Measurements from ENCODE around the gene DENND5A.
"Not testable (repeated sequence)": the region's sequence is repeated elsewhere in the genome, so short reads cannot be mapped to it uniquely, and the experiment has no call there.

DENND5A gene

DNA sequence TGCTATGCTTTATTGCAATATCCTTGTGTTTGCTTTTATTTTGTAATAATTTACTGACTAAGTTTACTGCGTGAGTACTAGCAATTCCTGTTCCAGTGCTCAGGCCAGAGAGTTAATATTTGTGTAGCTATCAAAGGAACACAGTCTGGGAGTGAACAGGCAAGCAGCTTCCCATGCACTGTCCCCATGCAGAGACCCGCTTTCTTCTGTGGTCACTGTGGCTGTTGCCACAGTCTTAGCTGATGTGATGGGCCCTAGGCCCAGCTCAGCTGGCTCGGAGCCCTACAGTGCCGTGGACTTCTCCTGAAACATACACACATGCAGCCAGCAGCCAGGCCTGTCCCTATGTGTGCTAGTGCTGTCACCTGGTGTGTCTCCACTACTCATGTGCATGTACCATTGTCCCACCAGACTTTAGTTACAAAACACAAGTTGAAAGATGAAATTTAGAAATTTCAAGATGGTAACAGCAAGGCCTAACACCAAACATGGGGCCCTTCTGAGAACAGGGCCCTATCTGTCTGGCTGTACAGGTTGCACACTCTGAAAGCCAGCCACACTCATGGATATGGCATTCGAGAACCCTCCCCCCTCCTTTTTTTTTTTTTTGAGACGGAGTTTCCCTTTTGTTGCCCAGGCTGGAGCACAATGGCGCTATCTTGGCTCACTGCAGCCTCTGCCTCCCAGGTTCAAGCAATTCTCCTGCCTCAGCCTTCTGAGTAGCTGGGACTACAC is 161.4 kb downstream of the DENND5A start:
- H3K4me3 ChIP-seq (ENCODE audit: low read depth, low read length): no peak overlapping the region
- no peak for DNase-seq (ENCODE audit: low read depth)
- TF ChIP-seq POLR2A (IDR thresholded peaks at IDR 0.05; ENCODE audit: extremely low read depth, insufficient read length) (no peak), MYC (IDR thresholded peaks at IDR 0.05; ENCODE audit: low read depth, low read length) (no peak)
- TF ChIP-seq, protein P1, sequence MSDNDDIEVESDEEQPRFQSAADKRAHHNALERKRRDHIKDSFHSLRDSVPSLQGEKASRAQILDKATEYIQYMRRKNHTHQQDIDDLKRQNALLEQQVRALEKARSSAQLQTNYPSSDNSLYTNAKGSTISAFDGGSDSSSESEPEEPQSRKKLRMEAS (IDR thresholded peaks at IDR 0.05; ENCODE audit: low read depth, low read length): no peak
- TF ChIP-seq, protein P2, sequence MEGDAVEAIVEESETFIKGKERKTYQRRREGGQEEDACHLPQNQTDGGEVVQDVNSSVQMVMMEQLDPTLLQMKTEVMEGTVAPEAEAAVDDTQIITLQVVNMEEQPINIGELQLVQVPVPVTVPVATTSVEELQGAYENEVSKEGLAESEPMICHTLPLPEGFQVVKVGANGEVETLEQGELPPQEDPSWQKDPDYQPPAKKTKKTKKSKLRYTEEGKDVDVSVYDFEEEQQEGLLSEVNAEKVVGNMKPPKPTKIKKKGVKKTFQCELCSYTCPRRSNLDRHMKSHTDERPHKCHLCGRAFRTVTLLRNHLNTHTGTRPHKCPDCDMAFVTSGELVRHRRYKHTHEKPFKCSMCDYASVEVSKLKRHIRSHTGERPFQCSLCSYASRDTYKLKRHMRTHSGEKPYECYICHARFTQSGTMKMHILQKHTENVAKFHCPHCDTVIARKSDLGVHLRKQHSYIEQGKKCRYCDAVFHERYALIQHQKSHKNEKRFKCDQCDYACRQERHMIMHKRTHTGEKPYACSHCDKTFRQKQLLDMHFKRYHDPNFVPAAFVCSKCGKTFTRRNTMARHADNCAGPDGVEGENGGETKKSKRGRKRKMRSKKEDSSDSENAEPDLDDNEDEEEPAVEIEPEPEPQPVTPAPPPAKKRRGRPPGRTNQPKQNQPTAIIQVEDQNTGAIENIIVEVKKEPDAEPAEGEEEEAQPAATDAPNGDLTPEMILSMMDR (IDR thresholded peaks at IDR 0.05; ENCODE audit: low read depth, low read length): no peak

DNA sequence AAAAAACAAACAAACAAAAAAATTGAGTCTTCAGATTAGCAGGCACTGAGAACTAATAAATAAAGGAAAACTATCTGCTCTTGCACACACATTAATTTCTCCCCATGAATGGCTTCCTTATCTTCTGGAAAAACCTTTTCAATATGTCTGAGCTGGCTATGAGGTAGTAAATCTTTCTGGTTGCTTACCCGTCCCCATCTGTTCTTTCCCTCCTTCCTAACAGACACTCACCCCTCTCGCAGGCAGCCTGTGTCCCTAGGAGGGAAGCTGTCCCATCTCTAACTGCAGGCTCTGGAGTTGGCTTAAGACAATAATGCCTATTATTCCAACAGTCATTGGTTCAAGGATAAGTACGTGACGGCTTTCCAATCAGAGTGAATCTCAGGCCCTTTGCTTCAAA is 165.5 kb downstream of the DENND5A start:
- no peak overlapping the region for H3K4me3 ChIP-seq (ENCODE audit: low read depth, low read length)
- DNase-seq (ENCODE audit: low read depth): no peak
- TF ChIP-seq, protein P1 (IDR thresholded peaks at IDR 0.05; ENCODE audit: low read depth, low read length): no peak
- no peak for TF ChIP-seq POLR2A (IDR thresholded peaks at IDR 0.05; ENCODE audit: extremely low read depth, insufficient read length)

DNA sequence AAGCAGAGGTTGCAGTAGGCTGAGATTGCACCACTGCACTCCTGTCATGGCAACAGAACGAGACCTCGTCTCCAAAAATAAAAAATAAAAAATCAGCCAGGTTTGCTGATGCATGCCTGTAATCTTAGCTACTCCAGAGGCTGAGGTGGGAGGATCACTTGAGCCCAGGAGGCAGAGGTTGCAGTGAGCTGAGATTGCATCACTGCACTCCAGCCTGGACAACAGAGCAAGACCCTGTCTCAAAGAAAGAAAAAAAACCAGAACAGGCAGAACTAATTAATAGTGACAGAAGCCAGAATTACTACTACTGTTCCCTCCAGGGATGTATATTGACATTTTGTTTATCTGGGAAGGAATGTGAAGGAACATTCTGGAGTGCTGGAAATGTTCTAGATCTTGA is 166.7 kb downstream of the DENND5A start:
- not testable (repeated sequence) for H3K4me3 ChIP-seq (ENCODE audit: low read depth, low read length); DNase-seq (ENCODE audit: low read depth)

DNA sequence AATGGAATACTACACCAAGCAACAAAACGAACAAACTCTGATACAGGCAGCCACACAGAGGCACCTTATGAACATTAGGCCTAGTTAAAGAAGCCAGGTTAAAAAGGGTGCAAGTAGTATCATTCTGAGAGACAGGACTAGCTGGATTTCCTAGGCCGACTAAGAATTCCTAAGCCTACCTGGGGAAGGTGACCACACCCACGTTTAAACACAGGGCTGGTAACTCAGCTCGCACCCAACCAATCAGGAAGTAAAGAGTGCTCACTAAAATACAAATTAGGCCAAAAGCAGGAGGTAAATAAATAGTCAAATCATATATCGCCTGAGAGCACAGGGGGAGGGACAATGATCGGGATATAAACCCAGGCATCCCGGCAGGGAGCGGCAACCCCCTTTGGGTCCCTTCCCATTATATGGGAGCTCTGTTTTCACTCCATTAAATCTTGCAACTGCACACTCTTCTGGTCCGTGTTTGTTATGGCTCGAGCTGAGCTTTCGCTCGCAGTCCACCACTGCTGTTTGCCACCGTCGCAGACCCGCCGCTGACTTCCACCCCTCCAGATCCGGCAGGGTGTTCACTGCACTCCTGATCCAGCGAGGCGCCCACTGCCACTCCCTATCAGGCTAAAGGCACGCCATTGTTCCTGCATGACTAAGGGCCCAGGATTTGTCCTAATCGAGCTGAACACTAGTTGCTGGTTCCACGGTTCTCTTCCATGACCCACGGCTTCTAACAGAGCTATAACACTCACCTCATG is 167.8 kb downstream of the DENND5A start:
- H3K4me3 ChIP-seq (ENCODE audit: low read depth, low read length); DNase-seq (ENCODE audit: low read depth): not testable (repeated sequence)

DNA sequence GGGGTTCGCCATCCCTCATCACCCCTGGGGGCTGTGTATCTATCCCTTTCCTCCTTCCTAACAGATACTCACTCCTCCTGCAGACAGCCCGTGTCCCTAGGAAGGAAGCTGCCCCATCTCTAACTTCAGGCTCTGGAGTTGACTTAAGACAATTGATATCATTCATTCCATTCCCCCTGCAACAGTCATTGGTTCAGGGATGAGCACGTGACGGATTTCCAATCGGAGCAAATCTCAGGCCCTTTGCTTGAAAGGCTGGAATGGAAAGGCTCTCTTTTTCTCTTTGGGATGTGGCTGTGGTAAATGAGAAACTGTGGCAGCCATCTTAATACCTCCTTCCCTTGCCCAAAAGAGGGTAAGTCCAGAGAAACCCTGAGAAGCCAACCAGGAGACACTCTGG is 168.7 kb downstream of the DENND5A start:
- no peak overlapping the region for H3K4me3 ChIP-seq (ENCODE audit: low read depth, low read length)
- TF ChIP-seq MYC (IDR thresholded peaks at IDR 0.05; ENCODE audit: low read depth, low read length) (no peak), POLR2A (IDR thresholded peaks at IDR 0.05; ENCODE audit: extremely low read depth, insufficient read length) (no peak)
- TF ChIP-seq, protein P2 (IDR thresholded peaks at IDR 0.05; ENCODE audit: low read depth, low read length): no peak
- TF ChIP-seq, protein P1 (IDR thresholded peaks at IDR 0.05; ENCODE audit: low read depth, low read length): no peak
- DNase-seq (ENCODE audit: low read depth): no peak

DNA sequence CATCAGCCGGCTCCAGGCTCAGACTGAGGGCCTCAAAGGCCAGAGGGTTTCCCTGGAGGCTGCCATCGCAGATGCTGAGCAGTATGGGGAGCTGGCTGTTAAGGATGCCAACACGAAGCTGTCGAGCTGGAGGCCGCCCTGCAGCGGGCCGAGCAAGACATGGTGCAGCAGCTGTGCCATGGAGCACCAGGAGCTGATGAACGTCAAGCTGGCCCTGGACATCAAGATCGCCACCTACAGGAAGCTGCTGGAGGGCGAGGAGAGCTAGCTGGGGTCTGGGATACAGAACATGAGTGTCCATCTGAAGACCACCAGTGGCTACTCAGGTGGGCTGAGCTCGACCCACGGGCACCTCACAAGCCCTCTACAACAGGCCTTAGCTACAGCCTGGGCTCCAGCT is 169.7 kb downstream of the DENND5A start:
- H3K4me3 ChIP-seq (ENCODE audit: low read depth, low read length): no peak overlapping the region
- TF ChIP-seq, protein P1 (IDR thresholded peaks at IDR 0.05; ENCODE audit: low read depth, low read length): no peak
- TF ChIP-seq, protein P2 (IDR thresholded peaks at IDR 0.05; ENCODE audit: low read depth, low read length): peak; percentile 54
- peak; percentile 39 for DNase-seq (ENCODE audit: low read depth)

DNA sequence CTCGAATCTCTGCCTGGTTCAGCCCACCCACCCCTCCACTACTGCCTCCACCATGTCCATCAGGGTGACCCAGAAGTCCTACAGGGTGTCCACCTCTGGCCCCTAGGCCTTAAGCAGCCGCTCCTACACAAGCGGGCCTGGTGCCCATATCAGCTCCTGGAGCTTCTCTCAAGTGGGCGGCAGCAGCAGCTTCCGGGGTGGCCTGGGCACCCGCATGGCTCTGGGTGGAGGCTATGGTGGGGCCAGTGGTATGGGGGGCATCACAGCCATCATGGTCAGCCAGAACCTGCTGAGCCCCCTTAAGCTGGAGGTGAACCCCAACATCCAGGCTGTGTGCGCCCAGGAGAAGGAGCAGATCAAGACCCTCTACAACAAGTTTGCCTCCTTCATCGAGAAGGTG is 170.7 kb downstream of the DENND5A start:
- no peak for DNase-seq (ENCODE audit: low read depth)
- TF ChIP-seq MYC (IDR thresholded peaks at IDR 0.05; ENCODE audit: low read depth, low read length): no peak
- TF ChIP-seq, protein P2 (IDR thresholded peaks at IDR 0.05; ENCODE audit: low read depth, low read length): no peak
- no peak for TF ChIP-seq POLR2A (IDR thresholded peaks at IDR 0.05; ENCODE audit: extremely low read depth, insufficient read length)
- TF ChIP-seq, protein P1 (IDR thresholded peaks at IDR 0.05; ENCODE audit: low read depth, low read length): no peak
- H3K4me3 ChIP-seq (ENCODE audit: low read depth, low read length): no peak overlapping the region
